Right lobe of liver (tissue), 4 donors: ENCODE data around the gene EEIG1.

Experiments
- CTCF ChIP-seq, 4 donors: fragments of 200-600 bp in 3 of 4; fragments of 450-650 bp in 1 of 4; IDR thresholded peaks; one replicate each; pipeline versions ENCODE4 v1.5.1 to v1.8.0; 2016 to 2022; ENCODE audit warnings: antibody characterized with exemption in 4 of 4, mild to moderate bottlenecking in 2 of 4
- POLR2A ChIP-seq: fragments of 450-650 bp; IDR thresholded peaks from one replicate; pipeline ENCODE4 v1.6.1; 2017; ENCODE audit warnings: antibody characterized with exemption, mild to moderate bottlenecking
- donor health status: DM: no; HTN: no; CAD: no.
- donor health status: DM: no; HTN: no; CAD: no.
- donor health status: DM: no; HTN: yes; CAD: no.

GRCh38 chr9:128027705-128028104, 46.9 kb upstream of the EEIG1 start:
- no peak for TF ChIP-seq CTCF (IDR thresholded peaks at IDR 0.05)
- no peak for TF ChIP-seq POLR2A
